ENCODE measurements around the gene PDPR. TPM values are rescaled to one million over a fixed set of nuclear protein-coding genes. Genes with fewer than 3 reads are reported as not detected.
A peak's percentile ranks its signal among the peaks of the same experiment; 100 is the strongest.
"Not testable (repeated sequence)": the region's sequence is repeated elsewhere in the genome, so short reads cannot be mapped to it uniquely, and the experiment has no call there.

PDPR gene
- polyA plus RNA-seq (2013, experiment 1 of 4): 40.0 TPM
- polyA plus RNA-seq (2013, experiment 2 of 4): 59.0 TPM
- 30.1 TPM for polyA plus RNA-seq (2013, experiment 3 of 4)
- 37.2 TPM for polyA plus RNA-seq (2013, experiment 4 of 4)

DNA sequence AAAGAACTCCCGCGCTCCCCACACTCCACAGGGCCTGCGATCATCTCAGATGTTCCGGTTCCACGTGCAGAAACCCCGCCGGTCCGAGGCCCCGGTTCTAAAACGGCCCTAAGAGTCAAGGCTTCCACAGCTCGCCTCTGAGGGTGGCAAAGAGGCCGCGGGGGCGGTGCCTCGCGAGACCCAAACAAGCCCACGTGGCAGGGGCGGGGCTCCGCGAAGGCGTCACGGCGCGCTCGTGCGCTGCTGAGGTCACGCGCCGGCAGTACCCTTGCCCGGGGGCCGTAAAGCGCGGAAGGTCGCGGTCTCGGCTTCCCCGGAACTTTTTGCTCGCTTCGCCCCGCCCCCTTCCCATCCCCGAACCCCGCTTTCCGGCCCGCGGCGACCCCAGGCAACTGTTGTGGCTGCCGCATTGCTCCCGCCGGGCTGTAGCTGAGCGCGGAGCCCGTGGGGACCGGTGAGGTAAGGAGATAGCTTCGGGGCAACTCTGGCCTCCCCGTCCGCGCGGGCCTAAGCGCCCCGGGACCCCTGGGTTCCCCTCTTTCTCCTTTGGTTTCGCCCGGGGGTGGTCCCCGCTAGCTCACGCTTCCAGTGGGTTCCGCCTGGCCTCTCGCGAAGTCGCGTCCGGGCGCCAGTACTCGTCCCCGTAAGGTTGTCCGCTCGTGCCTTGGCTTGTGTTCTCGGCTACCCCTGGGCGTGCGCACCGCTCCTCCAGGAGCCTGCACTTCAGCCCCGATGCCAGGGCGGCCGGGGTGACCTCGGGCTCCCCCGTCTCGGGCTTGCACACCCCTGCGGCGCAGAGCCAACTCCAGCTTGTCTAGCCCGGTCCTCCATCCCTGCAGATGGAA is at the start of gene PDPR:
TSS of gene PDPR (plus strand) at position 351 of the 845 bp plus-strand sequence. CDS start 6,161 bp downstream, outside the sequence.
- not testable (repeated sequence) for H3K27ac ChIP-seq (ENCODE audit: insufficient read depth, low read depth, low read length, poor library complexity, severe bottlenecking); H3K27me3 ChIP-seq (ENCODE audit: control insufficient read depth, insufficient read depth, low read length, poor library complexity, severe bottlenecking); H3K36me3 ChIP-seq (ENCODE audit: control insufficient read depth, insufficient read depth, low read length); H3K9me3 ChIP-seq (ENCODE audit: control insufficient read depth, low read length); H3K4me1 ChIP-seq (ENCODE audit: control insufficient read depth, insufficient read depth, low read length)
- WGBS, 2 experiments: 0% methylated on average over 80 to 82 of the region's 88 CpGs
- H3K4me3 ChIP-seq (ENCODE audit: insufficient read depth, low read depth, low read length): peak within 1 kb of the TSS; percentile 63

DNA sequence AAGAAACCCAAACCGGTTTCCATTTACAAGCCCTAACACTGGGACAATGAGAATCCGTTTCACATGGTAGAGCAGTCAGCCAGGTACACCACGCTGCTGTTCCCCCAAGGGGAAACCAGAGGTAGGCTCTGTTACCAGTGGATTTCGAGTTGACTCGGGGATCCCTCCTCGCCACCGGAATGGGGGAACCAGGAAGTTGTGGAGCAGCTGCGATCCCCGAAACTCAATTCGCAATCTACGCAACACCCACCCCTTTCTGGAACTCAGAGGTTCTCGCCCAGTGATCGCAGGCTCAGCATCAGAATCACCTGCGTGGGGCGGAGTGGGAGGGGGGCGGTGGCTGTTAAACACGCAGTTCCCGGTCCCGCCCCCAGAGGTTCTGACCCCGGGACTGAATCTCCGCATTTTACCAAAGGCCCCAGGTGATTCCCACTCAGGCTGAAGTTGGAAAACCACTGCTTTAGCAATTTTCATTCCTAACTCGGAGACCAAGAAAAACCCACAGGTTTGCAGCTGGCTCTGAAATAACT is 49.2 kb upstream of the PDPR start:
- H3K4me1 ChIP-seq (ENCODE audit: control insufficient read depth, insufficient read depth, low read length); H3K9me3 ChIP-seq (ENCODE audit: control insufficient read depth, low read length); H3K27me3 ChIP-seq (ENCODE audit: control insufficient read depth, insufficient read depth, low read length, poor library complexity, severe bottlenecking); H3K27ac ChIP-seq (ENCODE audit: insufficient read depth, low read depth, low read length, poor library complexity, severe bottlenecking); H3K36me3 ChIP-seq (ENCODE audit: control insufficient read depth, insufficient read depth, low read length): not testable (repeated sequence)
- 3% methylated on average over 19 to 22 of the region's 22 CpGs for WGBS, 2 experiments
- peak overlapping the region; percentile 55 for H3K4me3 ChIP-seq (ENCODE audit: insufficient read depth, low read depth, low read length)

DNA sequence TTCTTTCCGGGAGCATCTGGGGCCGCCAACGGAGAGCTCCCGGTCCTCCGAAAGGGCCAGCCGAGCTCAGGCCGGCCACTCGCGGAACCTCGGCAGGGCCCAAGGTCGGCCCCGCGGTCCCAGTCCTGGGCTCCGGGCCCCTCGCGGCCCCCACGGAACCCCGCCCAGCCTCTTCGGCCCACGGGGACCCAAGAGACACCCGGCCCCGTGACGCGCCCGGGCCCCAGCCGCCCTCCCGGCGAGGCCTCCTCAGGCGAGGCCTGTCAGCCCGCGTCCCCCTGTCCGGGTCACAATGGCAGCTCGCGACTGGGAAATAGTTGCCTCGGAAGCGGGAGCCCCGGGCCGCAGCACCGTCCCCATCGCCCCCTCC is 48.8 kb upstream of the PDPR start:
- H3K9me3 ChIP-seq (ENCODE audit: control insufficient read depth, low read length); H3K4me1 ChIP-seq (ENCODE audit: control insufficient read depth, insufficient read depth, low read length); H3K27me3 ChIP-seq (ENCODE audit: control insufficient read depth, insufficient read depth, low read length, poor library complexity, severe bottlenecking); H3K36me3 ChIP-seq (ENCODE audit: control insufficient read depth, insufficient read depth, low read length); H3K27ac ChIP-seq (ENCODE audit: insufficient read depth, low read depth, low read length, poor library complexity, severe bottlenecking): not testable (repeated sequence)
- peak overlapping the region; percentile 55 for H3K4me3 ChIP-seq (ENCODE audit: insufficient read depth, low read depth, low read length)
- WGBS, 2 experiments: 0% methylated on average over 31 to 33 of the region's 40 CpGs

DNA sequence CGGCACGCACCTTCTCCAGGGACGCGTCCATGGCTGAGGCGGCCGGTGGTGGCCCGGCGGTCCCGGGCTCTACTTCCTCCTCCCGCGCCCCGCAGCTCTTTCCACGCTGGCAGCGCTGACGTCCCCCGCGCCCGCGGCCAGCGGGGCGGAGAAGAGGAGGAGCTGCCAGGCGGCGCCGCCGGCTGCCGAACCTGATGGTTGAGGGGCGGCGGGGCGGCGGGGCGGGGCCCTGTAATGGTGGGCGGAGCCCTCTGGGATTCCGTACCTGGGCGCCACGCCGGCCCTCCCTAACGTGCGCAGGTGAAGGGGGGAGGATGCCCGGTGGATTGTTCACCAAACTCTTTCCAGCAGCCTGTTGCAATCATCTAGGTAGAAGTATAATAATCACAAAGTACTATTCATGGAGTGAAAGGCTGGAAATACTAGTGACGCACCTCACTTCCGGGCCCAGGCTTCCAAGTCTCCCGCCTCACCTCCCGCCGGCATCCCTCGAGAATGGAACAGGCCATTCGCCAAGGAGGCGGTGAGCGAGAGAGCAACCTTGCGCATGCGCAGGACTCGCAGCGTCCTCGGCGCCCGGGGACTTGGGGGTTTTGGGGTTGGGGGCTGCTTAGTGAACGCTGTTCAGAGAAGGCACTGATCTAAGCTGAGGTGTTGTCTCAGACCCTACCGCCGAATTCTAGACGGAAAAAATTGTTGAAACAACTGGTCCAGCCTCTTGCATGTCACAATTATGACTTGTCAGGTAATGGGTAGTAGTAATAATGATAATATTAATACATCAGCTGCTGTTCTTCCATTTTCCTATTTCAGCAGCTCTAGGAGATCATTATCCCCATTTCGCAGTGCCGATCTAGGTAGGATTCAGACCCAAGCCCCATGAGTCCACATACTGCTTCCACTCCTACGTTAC is 48.1 kb upstream of the PDPR start:
- H3K4me1 ChIP-seq (ENCODE audit: control insufficient read depth, insufficient read depth, low read length); H3K27me3 ChIP-seq (ENCODE audit: control insufficient read depth, insufficient read depth, low read length, poor library complexity, severe bottlenecking); H3K9me3 ChIP-seq (ENCODE audit: control insufficient read depth, low read length); H3K36me3 ChIP-seq (ENCODE audit: control insufficient read depth, insufficient read depth, low read length); H3K27ac ChIP-seq (ENCODE audit: insufficient read depth, low read depth, low read length, poor library complexity, severe bottlenecking): not testable (repeated sequence)
- H3K4me3 ChIP-seq (ENCODE audit: insufficient read depth, low read depth, low read length): peak overlapping the region; percentile 55
- 0 to 1% methylated on average over 55 to 58 of the region's 62 CpGs for WGBS, 2 experiments

DNA sequence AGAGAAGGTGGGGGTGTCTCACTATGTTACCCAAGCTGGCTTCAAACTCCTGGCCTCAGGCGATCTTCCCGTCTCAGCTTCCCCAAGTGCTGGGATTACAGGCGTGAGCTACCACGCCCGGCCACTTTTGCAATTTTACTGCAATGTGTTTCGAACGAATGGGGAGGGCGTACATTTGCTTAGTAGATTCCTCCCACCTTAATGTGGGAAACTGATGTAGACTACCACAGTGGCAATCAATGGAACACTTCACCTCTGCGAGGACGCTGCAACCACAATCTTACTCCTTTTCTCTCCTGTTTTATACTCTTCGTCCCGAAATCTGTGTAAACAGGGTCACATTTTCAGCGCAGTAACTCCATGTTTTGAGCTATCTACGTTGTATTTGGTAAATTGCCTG is 47.4 kb upstream of the PDPR start:
- not testable (repeated sequence) for H3K4me3 ChIP-seq (ENCODE audit: insufficient read depth, low read depth, low read length)

DNA sequence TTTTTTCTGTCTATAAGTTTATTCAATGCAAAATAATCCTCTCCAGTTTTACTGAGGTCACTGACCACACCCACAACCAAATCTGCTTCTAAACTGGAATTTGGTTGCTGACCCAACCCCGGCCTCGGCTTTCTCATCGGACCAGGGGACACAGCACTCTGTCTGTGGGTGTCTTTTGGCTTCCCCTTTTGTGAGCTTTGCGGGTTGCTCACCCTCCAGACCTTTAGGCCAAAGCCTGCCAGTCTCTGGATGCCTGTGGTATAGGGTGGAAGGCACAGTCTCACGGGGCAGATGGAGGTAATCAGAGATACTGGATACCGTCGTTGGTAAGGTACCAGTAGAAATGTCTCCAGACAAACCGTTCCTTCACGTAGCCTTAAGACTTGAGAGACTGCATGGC is 35.1 kb upstream of the PDPR start:
- not testable (repeated sequence) for H3K27ac ChIP-seq (ENCODE audit: insufficient read depth, low read depth, low read length, poor library complexity, severe bottlenecking); H3K27me3 ChIP-seq (ENCODE audit: control insufficient read depth, insufficient read depth, low read length, poor library complexity, severe bottlenecking); H3K9me3 ChIP-seq (ENCODE audit: control insufficient read depth, low read length); H3K4me3 ChIP-seq (ENCODE audit: insufficient read depth, low read depth, low read length); H3K4me1 ChIP-seq (ENCODE audit: control insufficient read depth, insufficient read depth, low read length); H3K36me3 ChIP-seq (ENCODE audit: control insufficient read depth, insufficient read depth, low read length)
- 94 to 95% methylated on average over 9 of the region's 9 CpGs for WGBS, 2 experiments

More for the DNA sequence above, 47.4 kb upstream of the PDPR start:
- not testable (repeated sequence) for H3K36me3 ChIP-seq (ENCODE audit: control insufficient read depth, insufficient read depth, low read length); H3K27me3 ChIP-seq (ENCODE audit: control insufficient read depth, insufficient read depth, low read length, poor library complexity, severe bottlenecking); H3K4me1 ChIP-seq (ENCODE audit: control insufficient read depth, insufficient read depth, low read length); H3K9me3 ChIP-seq (ENCODE audit: control insufficient read depth, low read length); H3K27ac ChIP-seq (ENCODE audit: insufficient read depth, low read depth, low read length, poor library complexity, severe bottlenecking)
- WGBS, 2 experiments: 40 to 46% methylated on average over 5 to 10 of the region's 14 CpGs

DNA sequence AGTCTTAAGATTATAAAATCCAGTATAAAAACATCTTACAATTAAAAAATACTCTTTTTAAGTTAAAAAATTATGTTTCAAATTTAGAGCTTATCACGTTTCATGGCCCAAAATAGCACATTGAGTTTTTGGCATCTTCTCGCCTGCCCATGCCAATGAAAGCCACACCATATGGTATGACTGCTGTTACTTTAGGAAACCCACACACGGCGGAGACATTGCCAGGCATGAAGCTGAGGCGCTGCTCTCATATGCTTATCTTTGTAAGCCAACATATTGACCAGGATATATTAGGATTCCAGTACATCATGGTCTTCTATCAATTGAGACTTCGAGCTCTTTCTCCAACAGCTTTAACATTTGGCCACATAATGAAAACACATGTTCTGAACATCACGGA is 32.9 kb upstream of the PDPR start:
- H3K4me3 ChIP-seq (ENCODE audit: insufficient read depth, low read depth, low read length); H3K4me1 ChIP-seq (ENCODE audit: control insufficient read depth, insufficient read depth, low read length); H3K27ac ChIP-seq (ENCODE audit: insufficient read depth, low read depth, low read length, poor library complexity, severe bottlenecking); H3K27me3 ChIP-seq (ENCODE audit: control insufficient read depth, insufficient read depth, low read length, poor library complexity, severe bottlenecking); H3K9me3 ChIP-seq (ENCODE audit: control insufficient read depth, low read length); H3K36me3 ChIP-seq (ENCODE audit: control insufficient read depth, insufficient read depth, low read length): not testable (repeated sequence)
- WGBS, 2 experiments: 85 to 89% methylated on average over 6 to 7 of the region's 7 CpGs

DNA sequence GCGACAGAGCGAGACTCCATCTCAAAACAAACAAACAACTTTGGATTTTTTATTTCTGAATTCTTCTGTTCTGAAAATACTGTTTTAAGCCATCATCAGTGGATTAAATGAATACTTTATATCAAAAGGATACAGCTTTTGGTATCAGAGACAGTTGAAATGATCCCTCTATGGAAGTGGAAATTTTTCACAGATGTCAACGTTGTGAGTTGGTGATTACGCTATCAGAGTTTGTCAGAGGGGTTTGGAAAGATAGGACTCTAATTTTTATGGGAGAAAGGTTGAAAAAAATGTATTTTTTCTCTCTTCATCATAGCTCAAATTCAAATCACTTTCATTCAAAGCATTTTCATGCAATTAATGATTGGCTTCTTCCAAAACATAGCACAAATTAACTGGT is 30.2 kb upstream of the PDPR start:
- not testable (repeated sequence) for H3K27me3 ChIP-seq (ENCODE audit: control insufficient read depth, insufficient read depth, low read length, poor library complexity, severe bottlenecking); H3K4me1 ChIP-seq (ENCODE audit: control insufficient read depth, insufficient read depth, low read length); H3K4me3 ChIP-seq (ENCODE audit: insufficient read depth, low read depth, low read length); H3K36me3 ChIP-seq (ENCODE audit: control insufficient read depth, insufficient read depth, low read length); H3K27ac ChIP-seq (ENCODE audit: insufficient read depth, low read depth, low read length, poor library complexity, severe bottlenecking); H3K9me3 ChIP-seq (ENCODE audit: control insufficient read depth, low read length)
- WGBS, 2 experiments: 82 to 88% methylated on average over 2 to 3 of the region's 4 CpGs

DNA sequence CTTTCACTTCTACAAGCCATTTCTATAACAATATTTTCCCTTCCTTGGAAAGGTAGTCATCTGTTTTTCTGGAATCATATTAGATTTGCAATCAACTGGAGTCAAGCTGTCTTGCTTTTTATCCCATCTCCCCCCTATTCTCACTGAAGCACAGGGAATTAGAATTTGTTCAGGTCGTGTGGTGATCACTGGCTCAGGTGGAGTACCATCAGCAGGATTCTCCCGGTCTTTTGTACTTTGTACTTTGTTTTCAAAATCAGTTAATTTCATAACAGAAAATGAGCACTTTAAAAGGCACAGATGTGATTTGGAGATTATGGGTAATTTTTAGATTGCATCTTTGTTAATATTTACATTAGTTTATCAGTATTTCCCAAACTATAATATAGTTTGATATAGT is 26.0 kb upstream of the PDPR start:
- H3K27ac ChIP-seq (ENCODE audit: insufficient read depth, low read depth, low read length, poor library complexity, severe bottlenecking); H3K36me3 ChIP-seq (ENCODE audit: control insufficient read depth, insufficient read depth, low read length); H3K27me3 ChIP-seq (ENCODE audit: control insufficient read depth, insufficient read depth, low read length, poor library complexity, severe bottlenecking); H3K4me1 ChIP-seq (ENCODE audit: control insufficient read depth, insufficient read depth, low read length); H3K9me3 ChIP-seq (ENCODE audit: control insufficient read depth, low read length); H3K4me3 ChIP-seq (ENCODE audit: insufficient read depth, low read depth, low read length): not testable (repeated sequence)
- WGBS, 2 experiments: no CpG with 5 or more reads among the region's 2 CpGs

DNA sequence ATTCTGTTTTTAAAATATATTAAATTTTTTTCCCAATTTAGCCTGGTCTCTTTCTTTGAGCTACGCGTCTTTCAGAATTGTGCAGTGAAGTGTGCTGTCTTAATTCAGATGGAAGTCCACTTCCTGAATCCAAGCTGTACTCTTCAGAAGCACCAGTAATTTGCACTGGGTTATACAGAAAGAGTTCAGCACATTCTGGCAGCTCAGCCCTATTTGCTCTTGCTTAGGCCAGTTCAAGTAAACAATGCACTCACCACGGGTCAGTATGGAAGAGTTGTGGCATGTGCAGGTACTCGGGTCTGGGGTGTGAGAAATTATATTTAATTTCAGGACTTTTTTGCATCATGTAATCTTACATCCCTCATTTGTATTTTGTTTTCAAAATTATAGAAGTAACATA is 25.3 kb upstream of the PDPR start:
- H3K4me1 ChIP-seq (ENCODE audit: control insufficient read depth, insufficient read depth, low read length); H3K36me3 ChIP-seq (ENCODE audit: control insufficient read depth, insufficient read depth, low read length); H3K27ac ChIP-seq (ENCODE audit: insufficient read depth, low read depth, low read length, poor library complexity, severe bottlenecking); H3K27me3 ChIP-seq (ENCODE audit: control insufficient read depth, insufficient read depth, low read length, poor library complexity, severe bottlenecking); H3K9me3 ChIP-seq (ENCODE audit: control insufficient read depth, low read length); H3K4me3 ChIP-seq (ENCODE audit: insufficient read depth, low read depth, low read length): not testable (repeated sequence)
- no CpG with 5 or more reads among the region's 4 CpGs for WGBS, 2 experiments
